ENCODE data around the gene GRM5. TPM values are rescaled to one million over a fixed set of nuclear protein-coding genes. Genes with fewer than 3 reads are reported as not detected.
A peak's percentile ranks its signal among the peaks of the same experiment; 100 is the strongest.

GRM5 gene
- total RNA-seq, 1 experiment from 2014 or later, result not detected

- Histone ChIP-seq H3K27ac (no peak overlapping the region), H3K9me3 (replicated peaks) (no peaks in the 10 kb centered on the region), H3K27me3 (replicated peaks) (no peaks in the 10 kb centered on the region), H3K4me3 (no peak overlapping the region), H3K36me3 (no peaks in the 10 kb centered on the region), H3K4me1 (replicated peaks) (no peaks in the 10 kb centered on the region)
- DNase-seq (ENCODE audit: low read depth in 1 of 2, low spot score in 2 of 2), result no peak
Observed at GRCh38 chr11:88583251-88583650, 482.5 kb downstream of the GRM5 start.

DNA sequence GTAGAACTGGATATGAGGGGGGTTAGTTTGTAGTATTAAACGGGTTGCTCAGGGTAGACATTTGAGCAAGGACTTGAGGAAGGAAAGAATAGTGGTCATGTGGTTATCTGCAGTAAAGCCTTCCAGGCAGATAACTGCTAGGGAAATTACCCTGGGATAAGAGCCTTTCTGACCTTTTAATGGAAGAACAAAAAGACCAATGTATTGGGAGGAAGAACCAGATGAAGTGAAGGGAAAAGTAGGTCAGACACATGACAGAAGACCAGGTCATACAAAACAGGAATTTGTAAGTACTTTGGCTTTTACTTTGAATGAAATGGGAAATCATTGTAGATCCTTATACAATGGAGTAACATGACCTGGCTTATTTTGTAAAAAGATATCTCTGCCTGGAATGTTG is 486.3 kb downstream of the GRM5 start:
- no peak overlapping the region for H3K4me3 ChIP-seq
- no peaks in the 10 kb centered on the region for H3K9me3 ChIP-seq (replicated peaks)
- no peaks in the 10 kb centered on the region for H3K36me3 ChIP-seq
- H3K4me1 ChIP-seq (replicated peaks), result no peaks in the 10 kb centered on the region
- H3K27ac ChIP-seq, result no peak overlapping the region
- no peaks in the 10 kb centered on the region for H3K27me3 ChIP-seq (replicated peaks)
- no peak for DNase-seq (ENCODE audit: low read depth in 1 of 2, low spot score in 2 of 2)

- Histone ChIP-seq H3K27ac (no peak overlapping the region), H3K9me3 (replicated peaks) (no peaks in the 10 kb centered on the region), H3K36me3 (no peaks in the 10 kb centered on the region), H3K4me3 (no peak overlapping the region), H3K4me1 (replicated peaks) (no peaks in the 10 kb centered on the region), H3K27me3 (replicated peaks) (no peaks in the 10 kb centered on the region)
- DNase-seq (ENCODE audit: low read depth in 1 of 2, low spot score in 2 of 2), result no peak
Observed at GRCh38 chr11:88576741-88577140, 489.0 kb downstream of the GRM5 start.

GRCh38 chr11:88575916-88576315 is 489.9 kb downstream of the GRM5 start:
- no peaks in the 10 kb centered on the region for H3K4me1 ChIP-seq (replicated peaks)
- no peaks in the 10 kb centered on the region for H3K27me3 ChIP-seq (replicated peaks)
- H3K9me3 ChIP-seq (replicated peaks), result no peaks in the 10 kb centered on the region
- H3K36me3 ChIP-seq, result no peaks in the 10 kb centered on the region
- H3K27ac ChIP-seq, result no peak overlapping the region
- no peak for DNase-seq (ENCODE audit: low read depth in 1 of 2, low spot score in 2 of 2)
- no peak overlapping the region for H3K4me3 ChIP-seq

DNA sequence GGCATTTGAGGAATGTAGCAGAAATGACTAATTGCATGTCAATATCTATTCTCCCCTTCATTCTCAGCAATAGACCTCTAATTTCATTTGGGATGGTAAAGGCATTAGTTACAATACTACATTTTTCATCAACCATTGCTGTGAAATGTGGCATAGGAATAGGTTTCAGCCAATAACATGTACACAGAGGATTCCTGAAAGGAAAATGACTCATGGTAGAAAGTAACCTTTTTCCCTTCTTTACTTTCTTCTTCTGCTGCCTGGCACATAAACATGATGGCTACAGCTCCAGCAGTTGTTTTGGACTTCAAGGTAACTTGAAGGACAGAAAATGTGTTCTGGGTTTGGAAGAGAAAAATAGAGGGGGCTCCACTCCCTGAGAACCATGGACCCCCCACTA is 496.4 kb downstream of the GRM5 start:
- no peak for DNase-seq (ENCODE audit: low read depth in 1 of 2, low spot score in 2 of 2)
- H3K4me3 ChIP-seq, result no peak overlapping the region
- no peaks in the 10 kb centered on the region for H3K4me1 ChIP-seq (replicated peaks)
- no peaks in the 10 kb centered on the region for H3K36me3 ChIP-seq
- H3K27ac ChIP-seq, result no peak overlapping the region
- H3K9me3 ChIP-seq (replicated peaks), result no peaks in the 10 kb centered on the region
- H3K27me3 ChIP-seq (replicated peaks), result no peaks in the 10 kb centered on the region

DNA sequence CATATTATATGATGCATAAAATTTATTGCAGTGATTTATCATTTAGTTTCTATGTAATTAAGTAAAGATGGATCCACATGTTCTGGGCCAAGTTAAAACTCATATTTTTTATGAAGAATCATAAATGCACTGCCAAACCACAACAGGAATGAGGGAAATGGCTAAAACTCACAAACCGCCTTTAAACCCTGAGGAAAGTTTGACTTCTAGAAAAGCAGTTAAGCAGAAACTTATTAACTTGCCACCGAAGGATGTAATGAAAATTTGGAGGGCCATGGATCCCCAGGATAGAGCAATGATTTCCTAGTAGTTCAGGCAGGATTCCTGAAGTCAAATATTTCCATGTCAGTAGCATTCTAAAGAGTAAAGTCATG is 510.0 kb downstream of the GRM5 start:
- no peak overlapping the region for H3K4me3 ChIP-seq
- no peak for DNase-seq (ENCODE audit: low read depth in 1 of 2, low spot score in 2 of 2)
- peak overlapping the region; percentile 45 for H3K27ac ChIP-seq
- no peaks in the 10 kb centered on the region for H3K27me3 ChIP-seq (replicated peaks)
- H3K9me3 ChIP-seq (replicated peaks), result no peaks in the 10 kb centered on the region
- peaks cover 16% of the 10 kb centered on the region for H3K4me1 ChIP-seq (replicated peaks)
- no peaks in the 10 kb centered on the region for H3K36me3 ChIP-seq

- H3K27me3 ChIP-seq (replicated peaks), result no peaks in the 10 kb centered on the region
- H3K4me1 ChIP-seq (replicated peaks), result peaks cover 16% of the 10 kb centered on the region
- no peaks in the 10 kb centered on the region for H3K9me3 ChIP-seq (replicated peaks)
- peak overlapping the region; percentile 45 for H3K27ac ChIP-seq
- no peaks in the 10 kb centered on the region for H3K36me3 ChIP-seq
- DNase-seq (ENCODE audit: low read depth in 1 of 2, low spot score in 2 of 2), result peak; percentile 51 to 82
- no peak overlapping the region for H3K4me3 ChIP-seq
Observed at GRCh38 chr11:88555018-88555828, 510.6 kb downstream of the GRM5 start.

DNA sequence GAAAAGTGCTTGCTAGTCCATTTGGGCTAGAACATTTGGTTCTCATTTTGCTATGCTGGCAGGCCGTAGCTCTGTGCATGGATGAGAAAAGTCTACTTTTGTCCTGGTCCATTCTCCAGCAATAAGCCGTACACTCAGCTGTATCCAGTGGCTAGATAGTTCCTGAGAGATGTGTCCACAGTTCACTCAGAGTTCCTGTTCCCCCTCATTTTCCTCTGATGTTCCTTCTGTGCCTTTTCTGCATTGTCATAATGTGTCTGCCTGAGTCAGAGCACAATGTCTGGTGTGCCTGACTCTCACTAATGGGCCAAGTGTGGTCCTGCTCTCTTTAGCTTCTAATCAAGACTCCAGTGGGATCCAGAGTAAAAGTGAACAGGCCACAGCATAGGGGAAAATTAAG is 512.6 kb downstream of the GRM5 start:
- no peak for DNase-seq (ENCODE audit: low read depth in 1 of 2, low spot score in 2 of 2)

DNA sequence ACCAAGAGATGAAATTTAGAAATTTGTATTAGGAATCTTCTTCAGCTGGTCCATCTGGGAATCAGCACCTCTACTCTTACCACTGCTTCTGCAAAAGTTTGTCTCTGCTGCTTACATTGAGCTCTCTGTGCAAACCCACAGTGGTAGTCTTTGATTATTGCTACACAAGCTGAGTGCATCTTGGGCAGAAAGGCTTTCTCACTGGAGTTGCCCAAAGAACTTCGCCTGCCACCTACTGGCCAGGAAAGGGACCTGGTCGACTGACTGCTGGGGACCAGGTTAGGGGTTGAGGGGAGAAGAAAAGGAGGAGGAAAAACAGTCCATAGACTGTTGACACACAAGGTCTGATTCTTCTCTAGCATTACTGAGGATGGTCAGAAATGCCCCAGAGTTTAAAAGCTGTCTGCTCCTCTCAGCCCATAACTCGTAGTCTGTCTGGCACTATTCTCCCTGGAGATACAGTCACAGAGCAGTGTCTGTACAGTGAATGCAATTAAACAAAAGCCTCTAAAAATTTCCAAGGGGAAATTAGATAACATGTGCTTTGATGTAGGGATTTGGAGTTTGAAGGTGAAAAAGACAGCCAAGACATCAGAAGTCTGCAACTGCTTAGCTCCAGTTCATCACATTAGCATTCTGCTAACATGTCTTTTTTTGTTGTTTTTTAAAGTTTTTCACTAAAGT is 513.3 kb downstream of the GRM5 start:
- Histone ChIP-seq H3K9me3 (replicated peaks) (no peaks in the 10 kb centered on the region), H3K27ac (no peak overlapping the region), H3K4me3 (no peak overlapping the region), H3K27me3 (replicated peaks) (no peaks in the 10 kb centered on the region), H3K4me1 (replicated peaks) (peaks cover 16% of the 10 kb centered on the region), H3K36me3 (no peaks in the 10 kb centered on the region)
- peak in 1 of 2 experiments; percentile 32 for DNase-seq (ENCODE audit: low read depth in 1 of 2, low spot score in 2 of 2)

More for the DNA sequence above, 512.6 kb downstream of the GRM5 start:
- H3K4me1 ChIP-seq (replicated peaks), result peaks cover 16% of the 10 kb centered on the region
- H3K27me3 ChIP-seq (replicated peaks), result no peaks in the 10 kb centered on the region
- no peaks in the 10 kb centered on the region for H3K36me3 ChIP-seq
- no peak overlapping the region for H3K4me3 ChIP-seq
- H3K27ac ChIP-seq, result no peak overlapping the region
- H3K9me3 ChIP-seq (replicated peaks), result no peaks in the 10 kb centered on the region

GRCh38 chr11:88544656-88545280 is 521.0 kb downstream of the GRM5 start:
- no peak overlapping the region for H3K27ac ChIP-seq
- H3K9me3 ChIP-seq (replicated peaks), result no peaks in the 10 kb centered on the region
- H3K36me3 ChIP-seq, result no peaks in the 10 kb centered on the region
- no peaks in the 10 kb centered on the region for H3K27me3 ChIP-seq (replicated peaks)
- H3K4me1 ChIP-seq (replicated peaks), result peaks cover 4% of the 10 kb centered on the region
- DNase-seq (ENCODE audit: low read depth in 1 of 2, low spot score in 2 of 2), result no peak
- H3K4me3 ChIP-seq, result no peak overlapping the region

- Histone ChIP-seq H3K27me3 (replicated peaks) (no peaks in the 10 kb centered on the region), H3K36me3 (no peaks in the 10 kb centered on the region), H3K27ac (0 out of 2 replicates have a peak overlapping the region, but pooled peaks have one; percentile 12), H3K4me3 (no peak overlapping the region), H3K9me3 (replicated peaks) (no peaks in the 10 kb centered on the region), H3K4me1 (replicated peaks) (peaks cover 4% of the 10 kb centered on the region)
- DNase-seq (ENCODE audit: low read depth in 1 of 2, low spot score in 2 of 2), result peak; percentile 56 to 63
Observed at GRCh38 chr11:88543902-88544655, 521.7 kb downstream of the GRM5 start.

- DNase-seq (ENCODE audit: low read depth in 1 of 2, low spot score in 2 of 2), result no peak
- peaks cover 10% of the 10 kb centered on the region for H3K4me1 ChIP-seq (replicated peaks)
Observed at GRCh38 chr11:88541006-88541405, 524.8 kb downstream of the GRM5 start.

DNA sequence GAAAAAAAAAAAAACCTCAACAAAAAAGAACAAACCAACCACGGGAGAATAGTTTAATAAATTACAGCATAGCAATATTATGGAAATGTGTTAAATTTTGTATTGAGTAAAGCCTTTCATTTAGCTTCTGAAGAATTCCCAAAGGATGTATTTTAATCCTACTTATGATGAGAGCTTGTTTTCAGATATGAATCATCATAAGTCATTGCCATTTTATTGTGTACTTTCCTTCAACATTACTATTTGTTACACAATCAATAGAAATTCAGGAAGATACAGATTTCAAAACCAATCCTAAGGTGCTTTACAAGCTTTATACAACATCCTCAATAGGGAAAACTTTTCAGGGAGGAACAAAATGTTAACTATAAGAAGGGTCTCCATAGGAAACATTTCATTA is 527.7 kb downstream of the GRM5 start:
- H3K4me1 ChIP-seq (replicated peaks), result peaks cover 14% of the 10 kb centered on the region
- no peaks in the 10 kb centered on the region for H3K36me3 ChIP-seq
- H3K9me3 ChIP-seq (replicated peaks), result no peaks in the 10 kb centered on the region
- DNase-seq (ENCODE audit: low read depth in 1 of 2, low spot score in 2 of 2), result no peak
- no peaks in the 10 kb centered on the region for H3K27me3 ChIP-seq (replicated peaks)
- H3K4me3 ChIP-seq, result no peak overlapping the region
- H3K27ac ChIP-seq, result no peak overlapping the region

More at GRCh38 chr11:88541006-88541405, 524.8 kb downstream of the GRM5 start:
- Histone ChIP-seq H3K27ac (no peak overlapping the region), H3K27me3 (replicated peaks) (no peaks in the 10 kb centered on the region), H3K4me3 (no peak overlapping the region), H3K36me3 (no peaks in the 10 kb centered on the region), H3K9me3 (replicated peaks) (no peaks in the 10 kb centered on the region)
